Superior temporal gyrus (tissue), 1 donor: Measurements from ENCODE around the gene PPAN.

Source experiments
- DNase-seq: peaks from one replicate; pipeline ENCODE4 v3.0.0-alpha.2; 2016; ENCODE audit errors: extremely low spot score

PPAN gene

DNA sequence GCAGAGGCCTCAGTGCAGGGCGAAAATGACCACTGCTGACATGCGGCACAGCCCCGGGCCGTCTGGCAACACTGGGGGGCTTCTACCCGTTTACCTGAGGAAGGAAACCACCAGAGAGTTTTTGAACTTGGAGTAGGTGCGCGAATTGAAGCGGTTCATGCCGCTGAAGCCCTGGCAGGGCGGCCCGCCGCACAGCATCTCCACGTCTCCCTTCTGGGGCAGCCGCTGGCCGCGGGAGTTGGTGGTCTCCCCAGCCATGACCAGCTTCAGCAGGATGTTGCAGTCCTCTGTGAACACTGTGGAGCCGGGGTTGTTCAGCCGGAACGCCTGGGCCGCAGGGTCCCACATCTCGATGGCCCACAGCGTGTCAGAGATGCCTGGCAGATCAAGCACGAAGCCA lies 33.8 kb downstream of the PPAN start:
- DNase-seq: no peak

DNA sequence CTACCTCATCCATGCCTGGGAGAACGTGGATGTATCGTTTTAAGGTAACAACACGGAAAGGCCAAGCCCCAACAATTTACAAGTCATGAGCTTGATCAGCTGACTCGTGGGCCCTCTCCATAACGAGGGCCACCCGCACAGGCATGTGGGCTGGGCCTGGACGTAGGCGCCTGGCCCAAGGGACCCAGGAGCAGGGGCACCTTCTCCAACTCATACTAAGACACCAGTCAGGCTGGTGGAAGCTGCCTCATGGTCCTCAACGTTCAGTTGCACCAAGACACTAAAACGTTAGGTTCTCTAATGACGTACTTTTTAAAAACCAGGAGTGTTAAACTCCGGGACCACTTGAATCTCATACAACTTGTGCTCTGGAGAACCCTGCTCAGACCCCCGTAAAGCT lies 35.3 kb downstream of the PPAN start:
- DNase-seq: no peak

DNA sequence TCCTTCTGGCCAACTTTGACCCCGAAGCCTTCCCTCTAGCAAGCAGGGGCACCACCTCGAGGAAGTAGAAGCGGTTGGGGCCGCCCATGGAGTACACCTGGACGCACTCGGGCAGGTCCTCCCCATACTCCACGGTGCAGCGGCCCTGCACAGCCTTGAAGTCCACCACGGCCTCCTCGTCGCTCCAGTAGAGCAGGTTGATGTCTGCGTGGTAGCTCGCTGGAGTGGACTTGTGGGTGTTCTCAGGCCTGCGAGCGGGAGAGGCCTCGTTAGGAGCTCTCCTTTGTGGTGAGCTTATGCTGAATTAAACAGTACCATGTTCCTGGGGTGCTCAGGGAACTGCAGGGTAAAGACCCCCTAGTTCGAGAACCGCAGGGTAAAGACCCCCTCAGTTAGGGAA lies 35.8 kb downstream of the PPAN start:
- no peak for DNase-seq

DNA sequence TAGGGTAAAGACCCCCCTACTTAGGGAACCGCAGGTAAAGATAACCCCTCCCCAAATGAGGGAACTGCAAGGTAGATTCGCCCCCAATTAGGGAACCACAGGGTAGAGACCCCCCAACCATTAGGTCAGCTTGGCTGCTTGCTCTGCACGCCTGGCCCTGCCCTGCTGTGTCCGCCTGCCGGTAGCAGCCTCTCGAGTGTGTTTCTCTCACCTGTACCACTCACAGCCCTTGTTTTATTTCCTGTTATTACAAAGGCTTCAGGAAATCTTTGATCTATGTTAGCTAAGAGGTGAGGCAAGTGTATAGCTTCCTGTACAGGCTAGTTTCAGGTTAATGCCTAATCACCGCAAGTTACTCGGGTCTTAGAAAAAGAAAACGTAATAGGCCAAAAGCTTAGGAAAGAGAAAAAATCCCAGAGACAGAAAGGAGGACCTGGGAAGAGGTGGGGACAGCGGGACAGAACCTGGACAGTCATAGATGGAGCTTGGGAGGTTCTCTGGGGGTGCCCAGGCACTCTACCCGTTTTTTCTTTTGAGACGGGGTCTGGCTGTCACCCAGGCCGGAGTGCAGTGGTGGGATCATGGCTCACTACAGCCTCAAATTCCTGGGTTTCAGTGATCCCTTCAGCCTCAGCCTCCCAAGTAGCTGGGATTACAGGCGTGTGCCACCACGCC lies 36.7 kb downstream of the PPAN start:
- no peak for DNase-seq

DNA sequence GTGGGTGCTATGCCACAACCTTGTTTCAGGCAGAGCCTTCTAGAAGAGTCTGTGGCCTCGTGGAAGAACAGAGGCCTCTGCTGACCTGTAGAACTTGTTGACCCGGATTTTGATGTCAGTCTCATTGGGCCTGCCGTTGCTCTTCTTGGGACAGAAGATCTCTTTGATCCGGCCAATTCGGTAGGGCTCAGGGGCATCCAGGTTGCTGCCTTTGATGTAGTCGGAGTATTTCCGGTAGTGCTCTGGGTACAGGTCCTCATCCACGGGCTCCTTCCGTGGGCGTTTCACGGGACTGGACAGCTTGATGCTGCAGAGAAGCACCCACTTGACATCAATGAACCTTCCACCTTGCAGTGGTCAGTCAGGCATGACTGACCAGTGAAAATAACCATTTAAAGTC lies 37.5 kb downstream of the PPAN start:
- no peak for DNase-seq

DNA sequence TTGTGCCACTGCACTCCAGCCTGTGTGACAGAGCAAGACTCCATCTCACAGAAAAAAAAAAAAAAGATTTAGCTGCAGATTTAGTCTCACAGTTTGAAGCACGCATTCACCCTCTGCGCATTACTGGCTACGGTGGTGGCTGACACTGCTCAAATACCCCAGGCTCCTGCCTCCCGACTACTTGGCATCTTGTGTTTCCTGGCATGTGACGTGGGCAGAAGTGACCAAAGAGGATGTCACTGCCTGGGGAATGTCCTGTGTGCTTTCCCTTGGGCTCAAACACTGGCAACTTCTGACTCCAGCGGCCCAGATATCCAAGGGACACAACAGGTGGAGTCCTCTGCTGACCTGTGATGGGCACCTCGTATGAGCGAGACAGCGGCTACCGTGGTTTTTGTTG lies 38.2 kb downstream of the PPAN start:
- DNase-seq: no peak

DNA sequence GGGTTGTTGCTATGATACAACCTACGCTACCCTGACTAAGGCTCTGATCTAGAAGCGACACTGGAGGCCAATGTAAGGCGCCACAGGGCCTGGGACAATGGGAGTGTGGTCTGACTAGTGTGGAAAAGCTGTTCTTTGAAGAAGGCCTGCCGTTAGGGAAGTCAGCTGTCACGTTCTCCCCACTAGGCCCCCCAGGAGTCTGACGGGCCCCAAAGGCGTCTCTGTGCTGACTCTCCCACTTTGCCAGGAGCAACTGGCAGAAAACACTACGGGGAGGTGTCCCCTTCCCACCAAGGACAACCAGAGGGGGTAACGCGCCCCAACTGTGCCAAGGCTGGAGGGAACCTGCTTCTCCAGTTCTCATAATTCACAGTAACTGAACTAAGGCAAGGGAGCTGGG lies 38.9 kb downstream of the PPAN start:
- no peak for DNase-seq

DNA sequence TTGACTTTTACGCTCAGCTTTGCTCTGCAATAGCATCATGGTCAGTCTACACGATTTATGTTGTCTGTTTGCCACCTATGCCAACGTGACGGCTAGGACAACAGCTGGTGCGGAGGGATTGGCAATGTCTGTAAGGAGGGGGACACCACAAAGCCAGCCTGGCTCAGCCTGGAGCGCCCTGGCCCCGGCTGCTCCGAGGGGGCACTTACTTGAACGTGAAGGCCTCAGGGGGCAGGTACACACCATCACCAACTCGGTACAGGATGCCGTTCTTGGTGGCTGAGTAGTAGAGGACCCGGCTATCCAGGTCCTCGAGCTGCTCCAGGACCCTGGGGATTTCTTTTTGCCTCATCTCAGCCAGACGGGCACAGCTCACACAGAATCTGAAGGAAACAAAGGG lies 40.0 kb downstream of the PPAN start:
- no peak for DNase-seq

DNA sequence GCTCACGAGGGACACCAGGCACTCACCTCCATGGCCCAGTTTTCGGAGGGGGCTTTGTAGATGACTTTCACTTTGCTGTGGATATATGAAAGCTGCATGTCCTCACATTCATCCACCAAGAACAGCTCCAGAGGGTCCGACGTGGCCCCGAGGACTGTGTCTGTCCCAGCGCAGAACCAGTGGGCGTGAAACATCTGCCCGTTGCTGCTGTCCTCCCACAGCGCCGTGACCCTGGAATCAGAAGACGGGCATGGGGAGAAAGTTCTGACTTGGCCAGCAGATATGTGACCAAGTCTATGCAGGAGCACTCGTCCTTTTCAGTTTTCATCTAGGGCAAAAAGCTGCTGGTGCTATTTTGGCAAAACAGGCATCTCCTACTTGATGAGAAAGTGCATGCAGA lies 43.3 kb downstream of the PPAN start:
- DNase-seq: no peak

DNA sequence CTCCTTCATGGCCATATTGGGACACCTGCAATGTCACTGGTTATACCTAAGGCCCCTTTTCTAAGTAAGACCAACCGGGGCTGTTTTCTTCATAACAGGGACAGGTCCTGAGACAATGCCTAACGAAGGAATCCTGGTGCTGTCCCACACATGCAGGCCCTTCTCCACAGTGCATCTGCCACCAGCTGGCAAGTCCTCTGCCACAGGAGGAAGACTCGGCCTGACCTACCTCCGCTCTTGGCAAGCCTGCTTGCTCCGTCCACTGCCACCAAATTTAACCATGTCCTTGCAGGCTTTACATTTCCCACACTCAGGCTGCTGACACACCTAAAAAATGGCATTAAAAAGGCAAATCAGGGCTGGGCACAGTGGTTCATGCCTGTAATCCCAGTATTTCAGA lies 45.4 kb downstream of the PPAN start:
- no peak for DNase-seq

DNA sequence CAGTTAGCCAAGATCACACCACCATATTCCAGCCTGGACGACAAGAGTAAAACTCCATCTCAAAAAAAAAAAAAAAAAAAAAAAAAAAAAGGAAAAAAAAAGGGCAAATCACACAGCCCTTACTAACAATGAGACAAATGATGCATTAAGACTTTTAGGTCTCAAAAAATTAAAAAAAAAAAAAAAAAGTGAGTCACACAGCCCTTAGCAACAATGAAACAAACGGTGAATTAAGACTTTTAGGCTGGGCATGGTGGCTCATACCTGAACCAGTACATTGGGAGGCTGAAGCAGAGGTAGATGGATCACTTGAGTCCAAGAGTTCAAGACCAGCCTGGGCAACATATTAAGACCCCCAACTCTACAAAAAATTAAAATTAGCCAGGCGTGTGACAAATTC lies 45.9 kb downstream of the PPAN start:
- DNase-seq: no peak

DNA sequence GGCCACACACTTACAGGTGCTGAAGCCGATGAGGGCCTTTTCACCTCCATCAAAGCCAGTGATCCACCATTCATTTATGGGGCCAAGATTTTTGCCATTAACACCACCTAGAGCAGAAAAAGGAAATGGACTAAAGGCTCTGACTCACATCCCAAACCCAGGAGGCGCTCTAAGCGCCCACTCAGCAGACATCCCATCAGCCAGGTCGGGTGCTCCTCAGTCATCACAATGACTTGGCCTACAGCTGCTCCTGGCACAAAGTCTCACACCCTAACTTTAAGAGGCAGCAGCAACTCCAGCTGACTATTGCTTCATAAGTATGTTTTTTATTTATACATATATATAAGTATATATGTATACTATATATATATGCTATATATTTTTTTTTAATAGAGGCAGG lies 49.7 kb downstream of the PPAN start:
- DNase-seq: no peak

DNA sequence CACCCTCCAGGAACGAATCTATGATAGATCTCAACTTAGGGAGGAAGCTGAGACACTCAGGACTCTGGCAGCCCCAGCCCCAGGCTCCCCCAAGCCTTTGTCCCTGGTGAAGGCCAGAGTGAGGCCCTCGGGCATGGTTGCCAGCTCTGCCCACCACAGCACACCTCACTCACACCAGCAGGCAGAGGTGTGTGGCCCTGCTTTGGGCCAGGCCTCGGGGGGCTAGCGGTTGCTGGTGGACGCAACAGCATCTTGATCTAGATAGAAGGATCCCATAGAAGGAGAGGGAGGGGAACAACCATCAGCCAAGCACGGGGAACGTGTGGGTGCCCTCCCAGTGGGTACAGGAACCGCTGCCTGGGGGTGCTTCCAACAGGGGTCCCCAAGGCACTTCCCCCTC lies 51.9 kb downstream of the PPAN start:
- DNase-seq: no peak

DNA sequence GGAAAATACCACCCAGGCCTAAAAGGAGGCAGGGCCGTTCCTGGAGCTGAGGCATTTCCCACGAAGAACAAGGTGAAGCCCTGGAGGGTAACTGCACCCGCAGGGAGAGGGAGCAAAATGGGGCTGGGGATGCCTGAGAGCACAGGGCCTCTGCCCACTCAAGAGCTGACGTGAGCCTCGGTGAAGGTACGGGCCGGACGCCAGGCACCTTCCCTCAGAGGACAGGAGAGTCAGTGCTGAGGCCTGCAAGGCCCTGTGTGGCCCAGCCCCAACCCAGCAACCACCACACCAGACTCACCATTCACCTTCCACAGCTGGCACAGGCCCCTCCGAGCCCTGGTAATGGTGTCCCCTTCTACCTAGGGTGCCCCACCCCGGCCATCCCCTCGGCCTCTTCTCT lies 52.3 kb downstream of the PPAN start:
- DNase-seq: no peak

DNA sequence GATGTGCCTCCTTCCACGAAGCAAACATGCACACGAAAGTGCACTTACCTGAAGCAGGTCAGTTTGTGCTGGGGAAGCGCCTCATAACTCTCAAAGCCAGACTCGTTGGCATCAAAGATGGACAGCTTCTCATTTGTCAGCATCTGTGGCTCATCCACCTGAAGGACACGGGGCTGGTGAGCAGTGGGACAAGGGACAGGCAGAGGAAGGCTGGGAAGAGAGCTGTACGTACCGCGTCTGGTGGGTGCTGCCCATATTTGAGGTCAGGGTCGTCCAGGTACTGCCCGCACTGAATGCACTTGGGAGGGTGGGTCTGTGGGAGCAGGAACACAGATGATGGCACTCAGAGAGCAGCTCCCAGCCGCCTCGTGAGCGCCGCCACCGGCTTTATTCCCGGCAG lies 53.4 kb downstream of the PPAN start:
- DNase-seq: no peak
